GM12891 (cell line): ENCODE results near the gene DSCAM.

Experiments used
- POLR2A ChIP-seq: IDR thresholded peaks from 2 replicates; pipeline ENCODE4 v1.6.1; 2011; ENCODE audit warnings: low read depth, low read length, control low read depth
- POLR2AphosphoS5 ChIP-seq: IDR thresholded peaks from 2 replicates; pipeline ENCODE4 v1.6.1; 2011; ENCODE audit warnings: low read depth, low read length, control low read depth
- POU2F2 ChIP-seq: IDR thresholded peaks from 2 replicates; pipeline ENCODE4 v1.6.1; 2011; ENCODE audit warnings: low read depth, mild to moderate bottlenecking, control low read depth, low read length, moderate library complexity
- SPI1 ChIP-seq: IDR thresholded peaks from 2 replicates; pipeline ENCODE4 v1.6.1; 2011; ENCODE audit warnings: low read depth, low read length, control low read depth
- TAF1 ChIP-seq: IDR thresholded peaks from 2 replicates; pipeline ENCODE4 v1.6.1; 2011; ENCODE audit warnings: low read depth, low read length, control low read depth

- TF ChIP-seq POLR2AphosphoS5 (no peak), POLR2A (no peak), SPI1 (no peak), TAF1 (no peak), POU2F2 (no peak)
Observed at GRCh38 chr21:40422896-40423635, 423.9 kb downstream of the DSCAM start.
